Ureter (tissue), 1 donor: ENCODE data around the gene PTRH1. TPM values are rescaled to one million over a fixed set of nuclear protein-coding genes. Genes with fewer than 3 reads are reported as not detected.
"Not testable (repeated sequence)": the region's sequence is repeated elsewhere in the genome, so short reads cannot be mapped to it uniquely, and the experiment has no call there.

ENCODE experiments used
- DNase-seq: peaks from one replicate; pipeline ENCODE4 v3.0.0-alpha.2; 2020; ENCODE audit warnings: low spot score
- total RNA-seq: library from RNA; stranded (reverse); gene quantifications from one replicate; pipeline ENCODE4 v1.2.4, GENCODE V29; 2023
- donor health status: DM: yes; HTN: yes; CAD: no.

Gene PTRH1
- 12.5 TPM for total RNA-seq

- peak; percentile 97 for DNase-seq
Measured at GRCh38 chr9:127715470-127716337, at the start of gene PTRH1, which contains the start of gene TTC16. TSS of gene PTRH1 (minus strand) at chr9:127715663. CDS start at chr9:127715639, 24 bp downstream. TSS of gene TTC16 (plus strand) at chr9:127716079. CDS start at chr9:127716146, 67 bp downstream.

- DNase-seq = no peak
Measured at GRCh38 chr9:127763918-127764384, 48.5 kb upstream of the PTRH1 start.

- DNase-seq = no peak
Measured at GRCh38 chr9:127762111-127762676, 46.7 kb upstream of the PTRH1 start.

GRCh38 chr9:127761491-127761956 lies 46.1 kb upstream of the PTRH1 start:
- no peak for DNase-seq

- DNase-seq = no peak
Measured at GRCh38 chr9:127761061-127761460, 45.6 kb upstream of the PTRH1 start.

- DNase-seq = no peak
Measured at GRCh38 chr9:127758843-127759242, 43.4 kb upstream of the PTRH1 start.

GRCh38 chr9:127756776-127757175 lies 41.3 kb upstream of the PTRH1 start:
- not testable (repeated sequence) for DNase-seq

GRCh38 chr9:127756233-127756632 lies 40.8 kb upstream of the PTRH1 start:
- no peak for DNase-seq

GRCh38 chr9:127755061-127756060 lies 39.9 kb upstream of the PTRH1 start:
- DNase-seq = no peak

GRCh38 chr9:127754099-127755060 lies 38.9 kb upstream of the PTRH1 start:
- no peak for DNase-seq

GRCh38 chr9:127753622-127754021 lies 38.2 kb upstream of the PTRH1 start:
- DNase-seq = no peak

GRCh38 chr9:127753148-127753547 lies 37.7 kb upstream of the PTRH1 start:
- no peak for DNase-seq

GRCh38 chr9:127751269-127752054 lies 36.0 kb upstream of the PTRH1 start:
- no peak for DNase-seq

GRCh38 chr9:127749090-127749787 lies 33.8 kb upstream of the PTRH1 start:
- no peak for DNase-seq

GRCh38 chr9:127746959-127747569 lies 31.6 kb upstream of the PTRH1 start:
- no peak for DNase-seq

GRCh38 chr9:127744398-127745110 lies 29.1 kb upstream of the PTRH1 start:
- no peak for DNase-seq

- no peak for DNase-seq
Measured at GRCh38 chr9:127742435-127743088, 27.1 kb upstream of the PTRH1 start.
